Measurements from ENCODE around the gene FAM53C. TPM values are rescaled to one million over a fixed set of nuclear protein-coding genes. Genes with fewer than 3 reads are reported as not detected.

FAM53C gene
- total RNA-seq = 100 to 1,000 TPM in 1 of 3 donors, 10 to 100 TPM in 2; 65.1 to 140 (median 73.6) TPM
- total RNA-seq (2013) = 35.9 TPM

DNA sequence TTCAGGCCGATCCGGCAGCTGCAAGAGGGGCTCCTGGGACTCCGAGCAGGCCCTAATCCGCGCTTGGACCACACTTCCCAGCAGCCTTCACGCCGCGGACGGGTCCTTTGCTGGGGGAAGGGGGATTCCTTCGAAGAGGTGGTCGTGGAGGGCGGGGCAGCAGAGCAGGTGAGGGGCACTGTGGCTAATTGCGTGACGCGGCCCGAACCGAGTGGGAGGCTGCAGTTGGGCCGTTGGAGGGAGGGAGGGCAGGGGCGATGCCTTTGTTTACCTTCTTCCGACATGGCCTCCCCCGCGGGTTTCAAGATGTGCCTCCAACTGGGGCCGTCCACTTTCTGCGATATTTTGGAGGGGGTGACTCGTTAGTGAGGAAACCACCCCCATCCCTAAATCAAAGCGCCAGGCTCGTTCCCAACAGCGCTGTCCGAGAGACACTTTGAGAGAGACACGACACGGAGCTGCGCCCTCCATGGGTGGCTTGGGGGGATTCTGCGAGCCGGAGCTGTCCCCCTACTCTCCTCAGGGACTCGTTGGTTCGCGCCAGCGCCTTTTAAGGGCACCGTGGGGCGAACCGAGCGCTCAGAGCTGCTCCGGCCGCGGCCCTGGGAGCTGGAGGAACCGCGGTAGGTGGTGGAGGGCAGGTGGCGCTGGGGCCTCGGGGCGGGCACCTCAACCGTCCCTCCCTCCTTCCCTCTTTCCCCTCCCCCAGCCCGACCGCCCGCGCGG is at the start of gene FAM53C:
Gene FAM53C (plus strand): TSS at position 582 of the 726 bp plus-strand sequence. CDS start 3,070 bp downstream, outside the sequence.
- Mint-ChIP-seq H3K4me3 (peak within 1 kb of the TSS; percentile 88), H3K27me3 (ENCODE audit: low read depth in 2 of 2) (no peaks in the 10 kb centered on the region), H3K27ac (peak within 1 kb of the TSS; percentile 96 to 99), H3K9me3 (no peaks in the 10 kb centered on the region), H3K4me1 (peaks cover 40 to 41% of the 10 kb centered on the region in 2 donors), H3K36me3 (no peaks in the 10 kb centered on the region)
- under 1% methylated on average over 46 of the region's 56 CpGs for WGBS (ENCODE audit: insufficient coverage)
- H3K36me3 ChIP-seq (ENCODE audit: control insufficient read depth, insufficient read depth, low read length) = peaks cover 9% of the 10 kb centered on the region
- ATAC-seq (peak; percentile 79 to 93 (median 86)), DNase-seq (peak; percentile 95 to 96)
- intact Hi-C loops (cut with micrococcal nuclease) = loop anchor here (2.0 kb wide), 2 partner anchors 15 to 125 kb away; partner anchors contain the start of genes CDC23 and KDM3B
- peaks cover 18% of the 10 kb centered on the region for H3K4me1 ChIP-seq (ENCODE audit: control insufficient read depth, insufficient read depth, low read length)
- TF ChIP-seq, protein P1, sequence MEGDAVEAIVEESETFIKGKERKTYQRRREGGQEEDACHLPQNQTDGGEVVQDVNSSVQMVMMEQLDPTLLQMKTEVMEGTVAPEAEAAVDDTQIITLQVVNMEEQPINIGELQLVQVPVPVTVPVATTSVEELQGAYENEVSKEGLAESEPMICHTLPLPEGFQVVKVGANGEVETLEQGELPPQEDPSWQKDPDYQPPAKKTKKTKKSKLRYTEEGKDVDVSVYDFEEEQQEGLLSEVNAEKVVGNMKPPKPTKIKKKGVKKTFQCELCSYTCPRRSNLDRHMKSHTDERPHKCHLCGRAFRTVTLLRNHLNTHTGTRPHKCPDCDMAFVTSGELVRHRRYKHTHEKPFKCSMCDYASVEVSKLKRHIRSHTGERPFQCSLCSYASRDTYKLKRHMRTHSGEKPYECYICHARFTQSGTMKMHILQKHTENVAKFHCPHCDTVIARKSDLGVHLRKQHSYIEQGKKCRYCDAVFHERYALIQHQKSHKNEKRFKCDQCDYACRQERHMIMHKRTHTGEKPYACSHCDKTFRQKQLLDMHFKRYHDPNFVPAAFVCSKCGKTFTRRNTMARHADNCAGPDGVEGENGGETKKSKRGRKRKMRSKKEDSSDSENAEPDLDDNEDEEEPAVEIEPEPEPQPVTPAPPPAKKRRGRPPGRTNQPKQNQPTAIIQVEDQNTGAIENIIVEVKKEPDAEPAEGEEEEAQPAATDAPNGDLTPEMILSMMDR (IDR thresholded peaks at IDR 0.05) = no peak
- peak within 1 kb of the TSS; percentile 97 for H3K27ac ChIP-seq (ENCODE audit: low read length)
- H3K4me3 ChIP-seq (ENCODE audit: low read length) = peak within 1 kb of the TSS; percentile 61
- H3K9me3 ChIP-seq (ENCODE audit: control insufficient read depth, insufficient read depth, low read length) = no peaks in the 10 kb centered on the region
- H3K27me3 ChIP-seq (ENCODE audit: control insufficient read depth, insufficient read depth, low read length) = no peaks in the 10 kb centered on the region

GRCh38 chr5:138289296-138289695 is 48.8 kb upstream of the FAM53C start:
- H3K36me3 ChIP-seq (ENCODE audit: control insufficient read depth, insufficient read depth, low read length) = no peaks in the 10 kb centered on the region
- ATAC-seq (no peak), DNase-seq (no peak)
- 100% methylated on average over 2 of the region's 3 CpGs for WGBS (ENCODE audit: insufficient coverage)
- no peaks in the 10 kb centered on the region for H3K4me1 ChIP-seq (ENCODE audit: control insufficient read depth, insufficient read depth, low read length)
- H3K4me3 ChIP-seq (ENCODE audit: low read length) = no peak overlapping the region
- no peaks in the 10 kb centered on the region for H3K9me3 Mint-ChIP-seq
- no peak overlapping the region for H3K27ac ChIP-seq (ENCODE audit: low read length)
- H3K4me1 Mint-ChIP-seq = no peaks in the 10 kb centered on the region
- H3K27me3 ChIP-seq (ENCODE audit: control insufficient read depth, insufficient read depth, low read length) = no peaks in the 10 kb centered on the region
- TF ChIP-seq, protein P1 (IDR thresholded peaks at IDR 0.05) = no peak
- no peak overlapping the region for H3K27ac Mint-ChIP-seq
- H3K9me3 ChIP-seq (ENCODE audit: control insufficient read depth, insufficient read depth, low read length) = no peaks in the 10 kb centered on the region
- no peaks in the 10 kb centered on the region for H3K36me3 Mint-ChIP-seq
- H3K4me3 Mint-ChIP-seq = no peak overlapping the region
- H3K27me3 Mint-ChIP-seq (ENCODE audit: low read depth in 2 of 2) = no peaks in the 10 kb centered on the region
- intact Hi-C loops (cut with micrococcal nuclease) = no loop called here

GRCh38 chr5:138303372-138303771 is 34.7 kb upstream of the FAM53C start:
- Histone ChIP-seq H3K9me3 (ENCODE audit: control insufficient read depth, insufficient read depth, low read length) (no peaks in the 10 kb centered on the region), H3K4me3 (ENCODE audit: low read length) (no peak overlapping the region), H3K36me3 (ENCODE audit: control insufficient read depth, insufficient read depth, low read length) (no peaks in the 10 kb centered on the region), H3K27me3 (ENCODE audit: control insufficient read depth, insufficient read depth, low read length) (no peaks in the 10 kb centered on the region), H3K27ac (ENCODE audit: low read length) (no peak overlapping the region), H3K4me1 (ENCODE audit: control insufficient read depth, insufficient read depth, low read length) (no peaks in the 10 kb centered on the region)
- Mint-ChIP-seq H3K9me3 (no peaks in the 10 kb centered on the region), H3K36me3 (no peaks in the 10 kb centered on the region), H3K4me1 (no peaks in the 10 kb centered on the region), H3K4me3 (no peak overlapping the region), H3K27me3 (ENCODE audit: low read depth in 2 of 2) (no peaks in the 10 kb centered on the region), H3K27ac (no peak overlapping the region)
- 96% methylated on average over 6 of the region's 6 CpGs for WGBS (ENCODE audit: insufficient coverage)
- TF ChIP-seq, protein P1 (IDR thresholded peaks at IDR 0.05) = no peak
- intact Hi-C loops (cut with micrococcal nuclease) = no loop called here
- ATAC-seq (no peak), DNase-seq (no peak)

All from natural killer cell (primary cell).